ENCODE measurements around the gene CEP68. TPM values are rescaled to one million over a fixed set of nuclear protein-coding genes. Genes with fewer than 3 reads are reported as not detected.
A peak's percentile ranks its signal among the peaks of the same experiment; 100 is the strongest.
"Not testable (repeated sequence)": the region's sequence is repeated elsewhere in the genome, so short reads cannot be mapped to it uniquely, and the experiment has no call there.

The CEP68 gene
- total RNA-seq, 4 donors from 2014 or later: 14.1 to 55.0 (median 30.0) TPM

- no peaks in the 10 kb centered on the region for H3K4me1 ChIP-seq
- H3K27me3 ChIP-seq: no peaks in the 10 kb centered on the region
- H3K36me3 ChIP-seq: no peaks in the 10 kb centered on the region
- H3K4me3 ChIP-seq: no peak overlapping the region
- no peak for TF ChIP-seq POLR2A (IDR thresholded peaks at IDR 0.05)
- TF ChIP-seq CTCF (IDR thresholded peaks at IDR 0.05): peak in 2 of 4 experiments; percentile 25 to 28
- no peaks in the 10 kb centered on the region for H3K9me3 ChIP-seq
- DNase-seq: no peak
- intact Hi-C loops (cut with DNase I; ENCODE audit: low total_unique reads): no loop called here
- H3K27ac ChIP-seq: no peak overlapping the region
These were observed 38.9 kb upstream of the CEP68 start for GRCh38 chr2:65017335-65017734.

GRCh38 chr2:65018141-65018582 lies 38.1 kb upstream of the CEP68 start:
- Histone ChIP-seq H3K4me1 (no peaks in the 10 kb centered on the region), H3K27ac (no peak overlapping the region), H3K4me3 (no peak overlapping the region), H3K9me3 (no peaks in the 10 kb centered on the region), H3K36me3 (no peaks in the 10 kb centered on the region), H3K27me3 (no peaks in the 10 kb centered on the region)
- no peak for DNase-seq
- TF ChIP-seq POLR2A (IDR thresholded peaks at IDR 0.05) (no peak), CTCF (IDR thresholded peaks at IDR 0.05) (no peak)
- intact Hi-C loops (cut with DNase I; ENCODE audit: low total_unique reads): no loop called here

- no peak for TF ChIP-seq CTCF (IDR thresholded peaks at IDR 0.05)
- no peak for TF ChIP-seq POLR2A (IDR thresholded peaks at IDR 0.05)
- no peak for DNase-seq
- no peaks in the 10 kb centered on the region for H3K36me3 ChIP-seq
These were observed 37.2 kb upstream of the CEP68 start for GRCh38 chr2:65019010-65019409.

GRCh38 chr2:65019675-65020195 lies 36.5 kb upstream of the CEP68 start:
- TF ChIP-seq CTCF (IDR thresholded peaks at IDR 0.05) (no peak), POLR2A (IDR thresholded peaks at IDR 0.05) (no peak)
- Histone ChIP-seq H3K36me3 (no peaks in the 10 kb centered on the region), H3K27me3 (no peaks in the 10 kb centered on the region), H3K4me3 (no peak overlapping the region), H3K27ac (no peak overlapping the region), H3K4me1 (no peaks in the 10 kb centered on the region), H3K9me3 (no peaks in the 10 kb centered on the region)
- intact Hi-C loops (cut with DNase I; ENCODE audit: low total_unique reads): no loop called here
- no peak for DNase-seq

More at GRCh38 chr2:65019010-65019409, 37.2 kb upstream of the CEP68 start:
- Histone ChIP-seq H3K9me3 (no peaks in the 10 kb centered on the region), H3K4me3 (no peak overlapping the region), H3K4me1 (no peaks in the 10 kb centered on the region), H3K27me3 (no peaks in the 10 kb centered on the region), H3K27ac (no peak overlapping the region)
- intact Hi-C loops (cut with DNase I; ENCODE audit: low total_unique reads): no loop called here

GRCh38 chr2:65020251-65020650 lies 36.0 kb upstream of the CEP68 start:
- H3K9me3 ChIP-seq; intact Hi-C loops (cut with DNase I; ENCODE audit: low total_unique reads); DNase-seq; H3K36me3 ChIP-seq; H3K4me3 ChIP-seq; H3K4me1 ChIP-seq; H3K27ac ChIP-seq; H3K27me3 ChIP-seq: not testable (repeated sequence)

All from uterus (tissue), 4 donors.